ENCODE data around the gene TBKBP1. TPM values are rescaled to one million over a fixed set of nuclear protein-coding genes. Genes with fewer than 3 reads are reported as not detected.

Gene TBKBP1
- total and polyA plus RNA-seq, 2 donors (not counting 3 experiments of a cell fraction or from before 2014, with no cell fraction given): 7.0 to 11.7 TPM

DNA sequence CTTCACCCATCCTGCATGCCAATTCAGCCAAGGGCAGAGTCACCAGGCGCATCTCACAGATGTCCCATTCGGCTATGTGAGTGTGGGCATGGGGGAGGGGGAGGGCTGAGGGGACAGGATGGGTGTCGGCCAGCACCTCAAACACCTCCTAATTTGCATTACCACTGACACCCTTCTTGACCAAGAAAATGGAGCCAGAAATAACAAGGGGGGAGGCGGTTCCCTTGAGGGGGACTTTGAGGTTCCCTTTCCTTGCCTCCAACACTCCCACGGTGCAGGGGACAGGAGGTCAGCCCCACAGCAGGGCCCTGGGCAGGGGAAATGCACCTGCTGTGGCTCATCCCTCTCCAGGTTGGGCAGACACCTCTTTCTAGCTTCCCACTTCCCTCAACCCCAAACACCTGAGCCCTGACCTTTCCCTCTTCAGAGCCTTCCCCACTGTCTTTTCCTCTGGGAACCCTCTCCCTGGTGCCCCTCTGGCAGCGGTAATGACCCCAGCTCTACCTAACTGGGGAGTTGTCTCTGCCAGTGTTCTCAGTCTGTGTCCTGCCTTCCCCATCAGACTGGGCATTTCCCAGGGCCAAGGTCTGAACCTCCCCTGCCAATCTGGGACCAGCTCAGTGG lies 20.9 kb downstream of the TBKBP1 start:
- CTCF ChIA-PET: no interaction called here
- Histone ChIP-seq H3K27ac (ENCODE audit: insufficient read depth, low read depth, low read length) (no peak overlapping the region), H3K9me3 (replicated peaks; ENCODE audit: control insufficient read depth, insufficient read depth, low read length) (no peaks in the 10 kb centered on the region), H3K9me1 (replicated peaks; ENCODE audit: control insufficient read depth, extremely low read depth, insufficient read depth, low read length) (no peaks in the 10 kb centered on the region), H3K4me3 (replicated peaks in 1 of 3; ENCODE audit: insufficient read depth in 1 of 3, low read depth in 1 of 3, low read length in 3 of 3) (no peak overlapping the region), H3K79me2 (ENCODE audit: control insufficient read depth, insufficient read depth, low read length) (no peaks in the 10 kb centered on the region), H2AFZ (ENCODE audit: low read depth, low read length) (no peak overlapping the region), H3K4me2 (ENCODE audit: insufficient read depth, low read length) (no peak overlapping the region), H3K36me3 (ENCODE audit: control insufficient read depth in 2 of 2, extremely low read depth in 1 of 2, insufficient read depth in 2 of 2, low read length in 2 of 2) (peaks cover 0 to 11% of the 10 kb centered on the region in 2 experiments), H4K20me1 (replicated peaks; ENCODE audit: control insufficient read depth, extremely low read depth, insufficient read depth, low read length) (no peaks in the 10 kb centered on the region), H3K4me1 (ENCODE audit: control insufficient read depth, extremely low read depth, insufficient read depth, low read length) (no peaks in the 10 kb centered on the region), H3K9ac (replicated peaks; ENCODE audit: extremely low read depth, insufficient read depth, low read length) (no peak overlapping the region), H3K27me3 (ENCODE audit: control insufficient read depth in 2 of 2, insufficient read depth in 2 of 2, low read length in 2 of 2) (peaks cover 18% of the 10 kb centered on the region in 2 experiments)
- FAIRE-seq (no peak), DNase-seq (ENCODE audit: low read depth, low spot score) (no peak)
- BruUV-seq (replicated peaks): no TSS peak
- dilution Hi-C loops (cut with MboI; ENCODE audit: extremely low pct_ligation_motif_present, low sequenced_read_pairs) (no loop called here), intact Hi-C loops (cut with micrococcal nuclease) (no loop called here)
- POLR2A ChIA-PET: no interaction called here
- TF ChIP-seq, protein P1, sequence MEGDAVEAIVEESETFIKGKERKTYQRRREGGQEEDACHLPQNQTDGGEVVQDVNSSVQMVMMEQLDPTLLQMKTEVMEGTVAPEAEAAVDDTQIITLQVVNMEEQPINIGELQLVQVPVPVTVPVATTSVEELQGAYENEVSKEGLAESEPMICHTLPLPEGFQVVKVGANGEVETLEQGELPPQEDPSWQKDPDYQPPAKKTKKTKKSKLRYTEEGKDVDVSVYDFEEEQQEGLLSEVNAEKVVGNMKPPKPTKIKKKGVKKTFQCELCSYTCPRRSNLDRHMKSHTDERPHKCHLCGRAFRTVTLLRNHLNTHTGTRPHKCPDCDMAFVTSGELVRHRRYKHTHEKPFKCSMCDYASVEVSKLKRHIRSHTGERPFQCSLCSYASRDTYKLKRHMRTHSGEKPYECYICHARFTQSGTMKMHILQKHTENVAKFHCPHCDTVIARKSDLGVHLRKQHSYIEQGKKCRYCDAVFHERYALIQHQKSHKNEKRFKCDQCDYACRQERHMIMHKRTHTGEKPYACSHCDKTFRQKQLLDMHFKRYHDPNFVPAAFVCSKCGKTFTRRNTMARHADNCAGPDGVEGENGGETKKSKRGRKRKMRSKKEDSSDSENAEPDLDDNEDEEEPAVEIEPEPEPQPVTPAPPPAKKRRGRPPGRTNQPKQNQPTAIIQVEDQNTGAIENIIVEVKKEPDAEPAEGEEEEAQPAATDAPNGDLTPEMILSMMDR (IDR thresholded peaks at IDR 0.05; ENCODE audit: extremely low read depth in 1 of 2, insufficient read depth in 1 of 2, low read depth in 1 of 2, low read length in 2 of 2): no peak
- TF ChIP-seq EZH2 (IDR thresholded peaks at IDR 0.05; ENCODE audit: borderline replicate concordance, low read depth, low read length, severe bottlenecking): no peak
- no peak for TF ChIP-seq MYC (IDR thresholded peaks at IDR 0.05; ENCODE audit: low read depth, low read length)
- TF ChIP-seq POLR2A (IDR thresholded peaks at IDR 0.05; ENCODE audit: low read depth, low read length): no peak
- TF ChIP-seq, protein P2, sequence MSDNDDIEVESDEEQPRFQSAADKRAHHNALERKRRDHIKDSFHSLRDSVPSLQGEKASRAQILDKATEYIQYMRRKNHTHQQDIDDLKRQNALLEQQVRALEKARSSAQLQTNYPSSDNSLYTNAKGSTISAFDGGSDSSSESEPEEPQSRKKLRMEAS (IDR thresholded peaks at IDR 0.05; ENCODE audit: insufficient read depth, insufficient read length): no peak
- TF ChIP-seq JUN (IDR thresholded peaks at IDR 0.05; ENCODE audit: borderline replicate concordance, insufficient read depth, insufficient read length, low read depth): no peak
- TF ChIP-seq POLR2AphosphoS5 (IDR thresholded peaks at IDR 0.05; ENCODE audit: insufficient read depth, low read depth, low read length): no peak
- no peak for TF ChIP-seq FOS (IDR thresholded peaks at IDR 0.05; ENCODE audit: borderline replicate concordance, insufficient read depth, low read length)
- TF ChIP-seq GATA2 (IDR thresholded peaks at IDR 0.05; ENCODE audit: insufficient read depth, insufficient read length, low read depth, low read length): no peak
